K562 (cell line): ENCODE data around the gene ZP1. TPM values are rescaled to one million over a fixed set of nuclear protein-coding genes. Genes with fewer than 3 reads are reported as not detected.

ENCODE experiments used
- ATAC-seq: fragments of 200-7000 bp; cut with Tn5 transposase; 3 replicates; pipeline ENCODE4 v1.9.1; 2020; ENCODE audit warnings: moderate library complexity
- BruUV-seq: library from RNA; stranded (reverse); fragments of 400-500 nt; replicated peaks from 2 replicates; lab custom pipeline; 2021; lab: Mats Ljungman, UMichigan
- CTCF ChIA-PET: fragments of 300-600 bp; formaldehyde crosslinking; extraction: SDS; loops from one replicate; lab custom pipeline; 2021; ENCODE audit warnings: low intra/inter-chr PET ratio; lab: Yijun Ruan, JAX
- POLR2A ChIA-PET: fragments of 300-600, 350-650 bp; sonication (Branson Sonifier 250); formaldehyde crosslinking; extraction: SDS; loops from one replicate; lab custom pipeline; 2021; ENCODE audit warnings: antibody characterized with exemption, inconsistent platforms; lab: Yijun Ruan, JAX
- DNase-seq, 4 experiments: peaks; one replicate each; pipeline versions ENCODE4 v3.0.0 to v3.0.0-alpha.2; 2011 to 2018; ENCODE audit warnings: low spot score in 3 of 4, mixed read lengths in 3 of 4; ENCODE audit errors: extremely low read depth in 1 of 4
- FAIRE-seq: peaks from 2 replicates; lab custom pipeline; 2011; peaks lifted over from hg19 to GRCh38; lab: Jason Lieb, UNC
- H2AFZ ChIP-seq: 2 replicates; pipeline ENCODE4 v1.6.0; 2011; ENCODE audit warnings: low read depth, low read length, control low read depth, inconsistent platforms
- H3K27ac ChIP-seq: fragments of 200-600 bp; 3 replicates; pipeline ENCODE4 v1.8.0; 2011; ENCODE audit warnings: low read depth, mild to moderate bottlenecking, control low read depth, inconsistent platforms, low read length, moderate library complexity, mixed read lengths; ENCODE audit errors: extremely low read depth
- H3K27me3 ChIP-seq, 2 experiments: fragments of 300-600 bp in 1 of 2; 2 replicates in 1 of 2; 3 replicates in 1 of 2; pipeline versions ENCODE4 v1.6.0 to v1.8.0; 2011; ENCODE audit warnings: inconsistent platforms in 2 of 2, low read length in 2 of 2, mild to moderate bottlenecking in 1 of 2, mixed read lengths in 1 of 2, moderate library complexity in 1 of 2; ENCODE audit not compliant: control insufficient read depth in 2 of 2, insufficient read depth in 2 of 2
- H3K36me3 ChIP-seq: fragments of 300-600 bp; 3 replicates; pipeline ENCODE4 v1.8.0; 2011; ENCODE audit warnings: mild to moderate bottlenecking, low read length, inconsistent platforms; ENCODE audit not compliant: control insufficient read depth, insufficient read depth
- H3K4me1 ChIP-seq, 2 experiments: fragments of 200-600 bp in 1 of 2; replicated peaks in 1 of 2; 2 replicates in 1 of 2; 3 replicates in 1 of 2; pipeline versions ENCODE4 v1.5.1 to v1.8.0; 2011; ENCODE audit warnings: inconsistent platforms in 2 of 2, low read length in 2 of 2, mild to moderate bottlenecking in 1 of 2, mixed read lengths in 1 of 2, moderate library complexity in 1 of 2; ENCODE audit not compliant: control insufficient read depth in 2 of 2, insufficient read depth in 2 of 2
- H3K4me2 ChIP-seq: 2 replicates; pipeline ENCODE4 v1.6.1; 2011; ENCODE audit warnings: low read length, control low read depth, inconsistent platforms, mixed read lengths; ENCODE audit not compliant: insufficient read depth
- H3K4me3 ChIP-seq: fragments of 200-600 bp; sonication (generic), shearing (Covaris generic); 2 replicates; pipeline ENCODE4 v1.5.1; 2016; ENCODE audit warnings: control low read depth, inconsistent platforms
- H3K79me2 ChIP-seq: fragments of 200-600 bp; 3 replicates; pipeline ENCODE4 v1.8.0; 2011; ENCODE audit warnings: low read length, inconsistent platforms; ENCODE audit not compliant: control insufficient read depth, insufficient read depth
- H3K9ac ChIP-seq, 2 experiments: 2 replicates each; pipeline versions ENCODE4 v1.6.0 to v1.6.1; 2011; ENCODE audit warnings: low read depth in 2 of 2, low read length in 2 of 2, control low read depth in 1 of 2, inconsistent platforms in 1 of 2, mild to moderate bottlenecking in 1 of 2, mixed read lengths in 1 of 2; ENCODE audit not compliant: insufficient read depth in 1 of 2
- H3K9me1 ChIP-seq: one replicate; pipeline ENCODE4 v1.6.0; 2011; ENCODE audit warnings: inconsistent platforms, mild to moderate bottlenecking, low read length, moderate library complexity; ENCODE audit not compliant: control insufficient read depth, insufficient read depth
- H3K9me3 ChIP-seq: replicated peaks from 2 replicates; pipeline ENCODE4 v1.5.1; 2011; ENCODE audit warnings: low read depth, low read length, inconsistent platforms; ENCODE audit not compliant: control insufficient read depth, insufficient read depth
- H4K20me1 ChIP-seq: replicated peaks from 2 replicates; pipeline ENCODE4 v1.6.1; 2011; ENCODE audit warnings: low read length, inconsistent platforms, mixed read lengths; ENCODE audit not compliant: control insufficient read depth, insufficient read depth
- NFXL1 ChIP-seq: fragments of 450-650 bp; formaldehyde crosslinking; IDR thresholded peaks from 2 replicates; pipeline ENCODE4 v1.4.0; 2021; ENCODE audit warnings: mild to moderate bottlenecking
- NR3C1 ChIP-seq: sonication (generic); formaldehyde crosslinking; IDR thresholded peaks from 2 replicates; pipeline ENCODE4 v1.8.1; 2022; ENCODE audit warnings: missing genetic modification reagents
- PTRF ChIP-seq: fragments of 450-650 bp; IDR thresholded peaks from 2 replicates; pipeline ENCODE4 v1.6.1; 2016; ENCODE audit warnings: mild to moderate bottlenecking, missing genetic modification characterization, missing compliant biosample characterization
- ZNF668 ChIP-seq: fragments of 250-450 bp; sonication (Bioruptor Pico); IDR thresholded peaks from 2 replicates; pipeline ENCODE4 v1.8.0; 2022; ENCODE audit warnings: mild to moderate bottlenecking, inconsistent platforms
- WGBS: fragments of 100-300 bp; shearing (Covaris generic); methylation state at CpG from one replicate; pipeline ENCODE4 v1.1.6; 2016; ENCODE audit warnings: low coverage, mixed read lengths; ENCODE audit not compliant: insufficient coverage; ENCODE audit errors: missing lambda C conversion rate; 5-methylcytosine and 5-hydroxymethylcytosine counted together
- in situ Hi-C: fragments of 300-500 bp; cut with MboI; formaldehyde crosslinking; loops from 4 replicates; pipeline ENCODE4 v1.15.0; 2018; ENCODE audit warnings: inconsistent platforms, mixed read lengths
- intact Hi-C: fragments of 100-400 bp; cut with micrococcal nuclease; formaldehyde crosslinking; loops from 2 replicates; pipeline ENCODE4 v1.14.2; 2022
- polyA plus RNA-seq, 8 experiments: library from polyadenylated mRNA; depleted of rRNA in 4 of 8; stranded (reverse) in 5 of 8; unstranded in 3 of 8; fragments of >200 nt; fragmentation: Nextera tagmentation in 2 of 8; fragmentation: Illumina TruSeq in 1 of 8; extraction: Ambion mirVana in 2 of 8; extraction: Trizol in 1 of 8; gene quantifications; 2 replicates each; pipeline versions ENCODE4 v1.2.1 to v1.2.3, GENCODE V29; 2011 to 2014; ENCODE audit warnings: inconsistent platforms in 1 of 8, missing spikeins in 1 of 8
- total RNA-seq, 7 experiments: library from RNA; depleted of rRNA in 6 of 7; stranded (reverse); fragments of >200 nt in 6 of 7; fragmentation: Illumina TruSeq in 2 of 7; extraction: Trizol in 2 of 7; gene quantifications; 2 replicates each; pipeline versions ENCODE4 v1.2.1 to v1.2.3, GENCODE V29; 2011 to 2021; ENCODE audit warnings: low replicate concordance in 1 of 7
- TF ChIP-seq, protein P1 (sequence below): sonication (generic); formaldehyde crosslinking; IDR thresholded peaks from 2 replicates; pipeline ENCODE4 v1.8.0; 2023; ENCODE audit warnings: mild to moderate bottlenecking, missing genetic modification reagents

ZP1 gene
- total and polyA plus RNA-seq, 9 of the 15 experiments (the other 6 are each of a cell fraction or from before 2014, with no cell fraction given), result 0.11 to 0.15 TPM; not detected in 7

- FAIRE-seq (no peak), DNase-seq (no peak)
These were observed 11.1 kb downstream of the ZP1 start for GRCh38 chr11:60878245-60879101.

More at GRCh38 chr11:60878245-60879101, 11.1 kb downstream of the ZP1 start:
- TF ChIP-seq NR3C1 (CRISPR knock-in tag) (no peak), NFXL1 (CRISPR knock-in tag) (no peak), ZNF668 (CRISPR knock-in tag) (no peak), PTRF (tag) (no peak)
- TF ChIP-seq, protein P1, sequence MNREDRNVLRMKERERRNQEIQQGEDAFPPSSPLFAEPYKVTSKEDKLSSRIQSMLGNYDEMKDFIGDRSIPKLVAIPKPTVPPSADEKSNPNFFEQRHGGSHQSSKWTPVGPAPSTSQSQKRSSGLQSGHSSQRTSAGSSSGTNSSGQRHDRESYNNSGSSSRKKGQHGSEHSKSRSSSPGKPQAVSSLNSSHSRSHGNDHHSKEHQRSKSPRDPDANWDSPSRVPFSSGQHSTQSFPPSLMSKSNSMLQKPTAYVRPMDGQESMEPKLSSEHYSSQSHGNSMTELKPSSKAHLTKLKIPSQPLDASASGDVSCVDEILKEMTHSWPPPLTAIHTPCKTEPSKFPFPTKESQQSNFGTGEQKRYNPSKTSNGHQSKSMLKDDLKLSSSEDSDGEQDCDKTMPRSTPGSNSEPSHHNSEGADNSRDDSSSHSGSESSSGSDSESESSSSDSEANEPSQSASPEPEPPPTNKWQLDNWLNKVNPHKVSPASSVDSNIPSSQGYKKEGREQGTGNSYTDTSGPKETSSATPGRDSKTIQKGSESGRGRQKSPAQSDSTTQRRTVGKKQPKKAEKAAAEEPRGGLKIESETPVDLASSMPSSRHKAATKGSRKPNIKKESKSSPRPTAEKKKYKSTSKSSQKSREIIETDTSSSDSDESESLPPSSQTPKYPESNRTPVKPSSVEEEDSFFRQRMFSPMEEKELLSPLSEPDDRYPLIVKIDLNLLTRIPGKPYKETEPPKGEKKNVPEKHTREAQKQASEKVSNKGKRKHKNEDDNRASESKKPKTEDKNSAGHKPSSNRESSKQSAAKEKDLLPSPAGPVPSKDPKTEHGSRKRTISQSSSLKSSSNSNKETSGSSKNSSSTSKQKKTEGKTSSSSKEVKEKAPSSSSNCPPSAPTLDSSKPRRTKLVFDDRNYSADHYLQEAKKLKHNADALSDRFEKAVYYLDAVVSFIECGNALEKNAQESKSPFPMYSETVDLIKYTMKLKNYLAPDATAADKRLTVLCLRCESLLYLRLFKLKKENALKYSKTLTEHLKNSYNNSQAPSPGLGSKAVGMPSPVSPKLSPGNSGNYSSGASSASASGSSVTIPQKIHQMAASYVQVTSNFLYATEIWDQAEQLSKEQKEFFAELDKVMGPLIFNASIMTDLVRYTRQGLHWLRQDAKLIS (CRISPR knock-in tag), result no peak
- Histone ChIP-seq H3K9me3 (no peaks in the 10 kb centered on the region), H3K79me2 (no peaks in the 10 kb centered on the region), H4K20me1 (no peaks in the 10 kb centered on the region), H3K4me2 (no peak overlapping the region), H3K4me1 (peaks cover 0 to 6% of the 10 kb centered on the region in 2 experiments; a peak in 3 of 5 replicates), H3K27me3 (no peaks in the 10 kb centered on the region), H3K27ac (no peak overlapping the region), H2AFZ (no peak overlapping the region), H3K9me1 (peaks cover 3% of the 10 kb centered on the region), H3K36me3 (peaks cover 19% of the 10 kb centered on the region; the same call in 2 of the 3 replicates), H3K9ac (no peak overlapping the region), H3K4me3 (no peak overlapping the region)
- in situ Hi-C loops, result no loop called here
- ChIA-PET CTCF (interaction anchor here (0.6 kb wide), 1 partner anchor 267 kb away, joined by 4 read pairs; no protein-coding TSS in a partner anchor), POLR2A (interaction anchor here (1.1 kb wide), 1 partner anchor 9 kb away, joined by 3 read pairs; no protein-coding TSS in a partner anchor)
- ATAC-seq, result no peak
- BruUV-seq, result no TSS peak
- intact Hi-C loops, result no loop called here
- WGBS, result 71% methylated on average over 5 of the region's 5 CpGs
